CD14-positive monocyte (primary cell): Measurements from ENCODE around the gene ACIN1. TPM values are rescaled to one million over a fixed set of nuclear protein-coding genes. Genes with fewer than 3 reads are reported as not detected.

Source experiments
- DNase-seq, 3 donors: peaks; one replicate each; pipeline ENCODE4 v3.0.0-alpha.2; 2011 to 2022
- H2AFZ ChIP-seq: 2 replicates; pipeline ENCODE4 v1.6.0; 2012; ENCODE audit warnings: mild to moderate bottlenecking, low read depth, low read length, inconsistent platforms; ENCODE audit not compliant: insufficient read depth, poor library complexity, severe bottlenecking
- H3K27ac ChIP-seq, 2 donors: 1 replicate in 1 of 2; 2 replicates in 1 of 2; pipeline ENCODE4 v1.5.1; 2012 to 2013; ENCODE audit warnings: low read length in 2 of 2, control low read depth in 1 of 2, inconsistent platforms in 1 of 2, low read depth in 1 of 2, mild to moderate bottlenecking in 1 of 2
- H3K27me3 ChIP-seq, 2 donors: one replicate each; pipeline versions ENCODE4 v1.6.0 to v1.6.1; 2011 to 2013; ENCODE audit warnings: low read length in 2 of 2; ENCODE audit not compliant: control insufficient read depth in 2 of 2, insufficient read depth in 2 of 2
- H3K36me3 ChIP-seq, 2 donors: replicated peaks in 1 of 2; 1 replicate in 1 of 2; 2 replicates in 1 of 2; pipeline versions ENCODE4 v1.5.1 to v1.6.1; 2012 to 2013; ENCODE audit warnings: low read length in 2 of 2, control low read depth in 1 of 2, inconsistent platforms in 1 of 2, mild to moderate bottlenecking in 1 of 2; ENCODE audit not compliant: insufficient read depth in 2 of 2, control insufficient read depth in 1 of 2
- H3K4me1 ChIP-seq, 2 donors: 1 replicate in 1 of 2; 2 replicates in 1 of 2; pipeline versions ENCODE4 v1.5.1 to v1.6.1; 2012 to 2013; ENCODE audit warnings: low read length in 2 of 2, control low read depth in 1 of 2, inconsistent platforms in 1 of 2, mild to moderate bottlenecking in 1 of 2, moderate library complexity in 1 of 2; ENCODE audit not compliant: insufficient read depth in 2 of 2, control insufficient read depth in 1 of 2
- H3K4me2 ChIP-seq: replicated peaks from 2 replicates; pipeline ENCODE3; 2012; ENCODE audit warnings: low read length, moderate library complexity, mild to moderate bottlenecking; ENCODE audit not compliant: poor library complexity, severe bottlenecking; ENCODE audit errors: extremely low read depth
- H3K4me3 ChIP-seq, 3 experiments: fragments of 200-600 bp in 1 of 3; sonication (generic) in 1 of 3; replicated peaks in 1 of 3; 1 replicate in 2 of 3; 2 replicates in 1 of 3; pipeline ENCODE4 v1.5.1; 2011 to 2013; ENCODE audit warnings: low read length in 3 of 3, mild to moderate bottlenecking in 3 of 3, control low read depth in 2 of 3, low read depth in 2 of 3, inconsistent platforms in 1 of 3, moderate library complexity in 1 of 3
- H3K79me2 ChIP-seq: 2 replicates; pipeline ENCODE4 v1.6.0; 2012; ENCODE audit warnings: mild to moderate bottlenecking, control low read depth, inconsistent platforms, low read length, moderate library complexity; ENCODE audit not compliant: insufficient read depth
- H3K9ac ChIP-seq: 2 replicates; pipeline ENCODE4 v1.6.0; 2017; ENCODE audit warnings: low read length, mild to moderate bottlenecking; ENCODE audit not compliant: insufficient read depth, poor library complexity, severe bottlenecking
- H3K9me3 ChIP-seq, 2 donors: replicated peaks in 1 of 2; 1 replicate in 1 of 2; 2 replicates in 1 of 2; pipeline versions ENCODE4 v1.5.1 to v1.6.1; 2012 to 2013; ENCODE audit warnings: low read length in 2 of 2, control low read depth in 1 of 2; ENCODE audit not compliant: control insufficient read depth in 1 of 2, insufficient read depth in 1 of 2
- H4K20me1 ChIP-seq: 2 replicates; pipeline ENCODE4 v1.6.0; 2012; ENCODE audit warnings: mild to moderate bottlenecking, low read length, control low read depth, moderate library complexity; ENCODE audit not compliant: insufficient read depth
- H3K27ac Mint-ChIP-seq, 7 donors: one replicate each; pipeline ENCODE4 v1.8.0; 2020; ENCODE audit warnings: mild to moderate bottlenecking in 7 of 7, mixed read lengths in 7 of 7, moderate library complexity in 6 of 7, inconsistent platforms in 2 of 7
- H3K27me3 Mint-ChIP-seq, 3 donors: one replicate each; pipeline ENCODE4 v1.8.0; 2021 to 2022; ENCODE audit warnings: low read depth in 3 of 3, mild to moderate bottlenecking in 3 of 3, mixed read lengths in 3 of 3, moderate library complexity in 3 of 3, inconsistent platforms in 1 of 3
- H3K36me3 Mint-ChIP-seq, 2 donors: one replicate each; pipeline ENCODE4 v1.8.0; 2020; ENCODE audit warnings: mixed read lengths in 2 of 2, inconsistent platforms in 1 of 2, mild to moderate bottlenecking in 1 of 2
- H3K4me1 Mint-ChIP-seq: one replicate; pipeline ENCODE4 v1.8.0; 2020; ENCODE audit warnings: mild to moderate bottlenecking, mixed read lengths
- H3K4me3 Mint-ChIP-seq, 2 donors: one replicate each; pipeline ENCODE4 v1.8.0; 2020; ENCODE audit warnings: mild to moderate bottlenecking in 2 of 2, mixed read lengths in 2 of 2, moderate library complexity in 1 of 2
- H3K9me3 Mint-ChIP-seq, 7 donors: one replicate each; pipeline ENCODE4 v1.8.0; 2020 to 2022; ENCODE audit warnings: mixed read lengths in 7 of 7, mild to moderate bottlenecking in 6 of 7, moderate library complexity in 6 of 7, inconsistent platforms in 2 of 7
- WGBS: methylation state at CpG from one replicate; pipeline ENCODE4 v1.1.5; 2013; ENCODE audit warnings: missing lambda C conversion rate; ENCODE audit not compliant: insufficient coverage; 5-methylcytosine and 5-hydroxymethylcytosine counted together
- intact Hi-C, 2 donors: fragments of 100-400 bp; cut with micrococcal nuclease; formaldehyde crosslinking; loops; one replicate each; pipeline versions ENCODE4 v1.15.0 to v1.15.1; 2023
- polyA plus RNA-seq, 3 donors: library from polyadenylated mRNA; depleted of rRNA in 1 of 3; unstranded in 2 of 3; stranded (reverse) in 1 of 3; fragments of 300-500 nt in 2 of 3; fragments of >200 nt in 1 of 3; fragmentation: Illumina TruSeq in 2 of 3; gene quantifications; 1 replicate in 2 of 3; 2 replicates in 1 of 3; pipeline ENCODE4 v1.2.3, GENCODE V29; 2012 to 2021
- TF ChIP-seq, protein P1 (sequence below): fragments of 200-600 bp; IDR thresholded peaks from one replicate; pipeline ENCODE4 v1.8.0; 2022; ENCODE audit warnings: antibody characterized with exemption, mild to moderate bottlenecking

Gene ACIN1
- polyA plus RNA-seq, 3 donors: 2.8 to 159 (median 5.4) TPM

DNA sequence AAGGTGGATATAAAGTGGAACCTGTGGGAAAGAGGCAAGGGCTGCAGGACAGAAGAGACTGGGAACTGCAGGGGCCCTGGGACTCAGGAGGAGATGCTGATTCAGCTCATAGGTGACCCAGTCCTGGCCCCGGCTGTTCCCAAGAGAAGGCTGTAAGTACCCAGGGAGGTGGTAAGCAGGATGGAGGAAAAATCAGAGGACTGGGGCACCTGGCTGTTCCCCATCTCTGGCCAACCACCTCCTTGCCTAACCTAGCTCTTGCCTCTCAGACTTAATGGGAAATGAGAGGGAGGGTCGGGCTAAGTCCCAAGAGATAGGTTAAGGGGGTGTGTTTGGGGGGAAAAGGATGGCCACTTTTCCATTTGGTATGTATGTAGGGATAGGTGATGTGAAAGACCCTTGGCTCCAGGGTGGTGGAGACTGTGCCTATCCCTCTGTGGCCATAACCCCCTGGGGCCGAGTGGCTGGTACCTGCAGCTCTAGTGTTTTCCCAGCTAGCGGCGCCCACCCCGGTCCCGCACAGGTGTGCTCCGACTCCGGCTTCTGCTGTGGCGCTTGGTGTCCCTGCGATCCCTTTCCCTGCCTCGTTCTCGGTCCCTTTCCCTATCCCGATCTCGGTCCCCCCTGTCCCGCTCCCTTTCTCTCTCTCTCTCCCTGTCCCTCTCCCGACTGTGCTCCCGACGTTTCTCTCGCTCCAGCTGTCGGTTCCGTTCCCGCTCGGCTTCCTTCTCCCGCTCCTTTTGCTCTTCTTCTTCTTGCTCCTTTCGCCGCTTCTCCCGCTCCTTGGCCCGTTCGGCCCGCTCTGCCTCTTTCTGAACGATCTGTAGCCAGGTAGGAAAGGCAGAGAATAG, 36.1 kb downstream of the ACIN1 start:
- H3K27me3 ChIP-seq: peaks cover 4 to 10% of the 10 kb centered on the region in 2 donors
- H3K9me3 ChIP-seq: no peaks in the 10 kb centered on the region
- H3K36me3 ChIP-seq: peaks cover 44 to 54% of the 10 kb centered on the region in 2 donors
- H4K20me1 ChIP-seq: peaks cover 38% of the 10 kb centered on the region
- H2AFZ ChIP-seq: no peak overlapping the region
- H3K4me3 ChIP-seq: no peak overlapping the region
- H3K36me3 Mint-ChIP-seq: peaks cover 47 to 51% of the 10 kb centered on the region in 2 donors
- peak overlapping the region in 1 of 7 donors; percentile 73 for H3K27ac Mint-ChIP-seq
- H3K4me1 Mint-ChIP-seq: peaks cover 20% of the 10 kb centered on the region
- H3K9ac ChIP-seq: no peak overlapping the region
- 95% methylated on average over 30 of the region's 32 CpGs for WGBS
- TF ChIP-seq, protein P1, sequence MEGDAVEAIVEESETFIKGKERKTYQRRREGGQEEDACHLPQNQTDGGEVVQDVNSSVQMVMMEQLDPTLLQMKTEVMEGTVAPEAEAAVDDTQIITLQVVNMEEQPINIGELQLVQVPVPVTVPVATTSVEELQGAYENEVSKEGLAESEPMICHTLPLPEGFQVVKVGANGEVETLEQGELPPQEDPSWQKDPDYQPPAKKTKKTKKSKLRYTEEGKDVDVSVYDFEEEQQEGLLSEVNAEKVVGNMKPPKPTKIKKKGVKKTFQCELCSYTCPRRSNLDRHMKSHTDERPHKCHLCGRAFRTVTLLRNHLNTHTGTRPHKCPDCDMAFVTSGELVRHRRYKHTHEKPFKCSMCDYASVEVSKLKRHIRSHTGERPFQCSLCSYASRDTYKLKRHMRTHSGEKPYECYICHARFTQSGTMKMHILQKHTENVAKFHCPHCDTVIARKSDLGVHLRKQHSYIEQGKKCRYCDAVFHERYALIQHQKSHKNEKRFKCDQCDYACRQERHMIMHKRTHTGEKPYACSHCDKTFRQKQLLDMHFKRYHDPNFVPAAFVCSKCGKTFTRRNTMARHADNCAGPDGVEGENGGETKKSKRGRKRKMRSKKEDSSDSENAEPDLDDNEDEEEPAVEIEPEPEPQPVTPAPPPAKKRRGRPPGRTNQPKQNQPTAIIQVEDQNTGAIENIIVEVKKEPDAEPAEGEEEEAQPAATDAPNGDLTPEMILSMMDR: no peak
- H3K4me2 ChIP-seq: no peak overlapping the region
- H3K4me1 ChIP-seq: peaks cover 20 to 22% of the 10 kb centered on the region in 2 donors
- intact Hi-C loops: loop anchor here in 1 of 2 donors (1.0 kb wide), 1 partner anchor 73 kb away; no protein-coding TSS in a partner anchor
- DNase-seq: no peak
- H3K79me2 ChIP-seq: peaks cover 4% of the 10 kb centered on the region
- H3K27ac ChIP-seq: no peak overlapping the region
- peaks cover 0 to 3% (median 0%) of the 10 kb centered on the region in 7 donors for H3K9me3 Mint-ChIP-seq
- H3K4me3 Mint-ChIP-seq: no peak overlapping the region
- peaks cover 10 to 16% (median 14%) of the 10 kb centered on the region in 3 donors for H3K27me3 Mint-ChIP-seq

DNA sequence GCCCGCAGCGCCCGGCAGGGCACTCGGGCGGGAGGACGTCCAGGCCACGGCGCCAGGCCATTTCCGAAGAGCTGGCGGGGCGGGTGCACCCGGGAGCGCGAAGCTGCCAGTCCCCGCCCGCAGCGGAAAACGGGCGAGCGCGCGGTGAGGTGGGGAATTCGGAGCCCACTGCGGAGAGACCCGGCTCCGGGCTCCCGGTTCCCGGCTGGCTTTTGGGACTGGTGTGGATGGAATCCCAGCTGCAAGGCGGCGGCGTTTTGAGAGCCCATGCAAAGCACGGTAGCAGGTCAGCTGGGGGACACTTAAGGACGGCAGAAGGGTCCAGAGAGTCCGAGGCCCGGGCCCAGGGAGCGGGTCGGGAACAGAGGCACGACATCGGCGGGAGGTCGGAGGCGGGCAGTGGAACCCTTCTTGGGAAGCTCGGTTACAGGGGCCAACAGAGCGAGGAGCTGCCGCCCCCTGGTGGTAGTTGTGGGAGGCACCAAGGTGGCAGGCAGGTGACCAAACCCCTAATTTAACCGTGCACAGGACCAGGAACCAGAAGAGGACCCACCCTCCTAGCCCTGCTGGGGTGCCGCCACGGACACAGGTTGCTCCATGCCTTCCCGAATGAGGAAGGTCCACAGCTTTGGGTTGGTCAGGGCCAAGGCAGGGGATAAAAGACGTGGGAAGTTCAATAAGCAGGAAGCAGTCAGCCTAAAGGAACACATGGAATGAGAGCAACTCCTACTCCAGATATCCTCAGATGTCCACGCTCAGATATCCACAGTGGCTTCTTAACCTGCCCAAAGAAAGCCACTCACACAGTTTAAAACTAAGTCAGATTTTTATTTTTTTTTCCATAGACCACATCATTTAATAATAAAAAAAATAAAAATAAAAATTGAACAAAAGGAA, 36.9 kb downstream of the ACIN1 start:
- H3K4me2 ChIP-seq: peak overlapping the region; percentile 100
- H3K9ac ChIP-seq: peak overlapping the region; percentile 40
- peak; percentile 66 to 80 (median 78) for DNase-seq
- peaks cover 20 to 22% of the 10 kb centered on the region in 2 donors for H3K4me1 ChIP-seq
- Mint-ChIP-seq H3K4me1 (peaks cover 20% of the 10 kb centered on the region), H3K36me3 (peaks cover 38 to 42% of the 10 kb centered on the region in 2 donors), H3K27me3 (peaks cover 10 to 14% (median 14%) of the 10 kb centered on the region in 3 donors), H3K4me3 (peak overlapping the region; percentile 90 to 93), H3K27ac (peak overlapping the region in 2 of 7 donors; percentile 11 to 68), H3K9me3 (peaks cover 0 to 3% (median 0%) of the 10 kb centered on the region in 7 donors)
- H3K79me2 ChIP-seq: no peaks in the 10 kb centered on the region
- peaks cover 29% of the 10 kb centered on the region for H4K20me1 ChIP-seq
- intact Hi-C loops: loop anchor here in 1 of 2 donors (1.0 kb wide), 1 partner anchor 72 kb away; no protein-coding TSS in a partner anchor
- peak overlapping the region; percentile 41 to 88 (median 67) for H3K4me3 ChIP-seq
- peaks cover 4 to 10% of the 10 kb centered on the region in 2 donors for H3K27me3 ChIP-seq
- H3K27ac ChIP-seq: no peak overlapping the region
- H3K36me3 ChIP-seq: peaks cover 35 to 45% of the 10 kb centered on the region in 2 donors
- WGBS: under 1% methylated on average over 45 of the region's 51 CpGs
- H3K9me3 ChIP-seq: no peaks in the 10 kb centered on the region
- H2AFZ ChIP-seq: peak overlapping the region; percentile 74
- TF ChIP-seq, protein P1: peak; percentile 97
